Measurements from ENCODE around the gene NFAT5. TPM values are rescaled to one million over a fixed set of nuclear protein-coding genes. Genes with fewer than 3 reads are reported as not detected.

NFAT5 gene
- polyA plus RNA-seq, 2 of the 4 experiments (the other 2 are of a cell fraction), result 9.5 to 45.1 TPM

DNA sequence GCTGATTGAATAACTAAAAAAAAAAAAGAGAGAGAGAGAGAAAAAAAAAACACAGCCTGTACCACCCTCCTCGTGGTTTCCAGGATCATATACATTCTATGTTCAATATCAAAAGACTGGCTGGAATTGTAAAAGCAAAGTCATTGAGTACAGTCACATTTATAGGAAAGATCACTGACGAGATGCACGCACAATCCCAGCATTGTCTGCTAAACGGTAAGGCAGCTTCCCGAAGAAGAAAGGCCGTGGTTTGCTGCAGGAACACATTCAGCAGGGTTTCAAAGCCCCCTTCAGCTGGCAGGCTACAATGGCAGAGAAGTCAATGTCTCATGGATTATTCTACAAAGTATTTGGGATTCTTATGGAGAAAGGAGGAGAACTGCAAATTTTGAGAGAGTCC is 151.3 kb downstream of the NFAT5 start:
- DNase-seq (ENCODE audit: low read depth in 1 of 2, low spot score in 1 of 2) (no peak), ATAC-seq (no peak), FAIRE-seq (no peak)
- no peak for TF ChIP-seq NFE2L2 (conservative IDR thresholded peaks at IDR 0.05; ENCODE audit: low read length)
- no peak for TF ChIP-seq MYC (IDR thresholded peaks at IDR 0.05; ENCODE audit: borderline replicate concordance, low read length)
- TF ChIP-seq PHF8 (IDR thresholded peaks at IDR 0.05; ENCODE audit: borderline replicate concordance, low read depth), result no peak
- no peak for TF ChIP-seq BHLHE40 (IDR thresholded peaks at IDR 0.05; ENCODE audit: low read depth, low read length)
- no peak for TF ChIP-seq ZNF302 (CRISPR knock-in tag; IDR thresholded peaks at IDR 0.05)
- TF ChIP-seq, protein P1, sequence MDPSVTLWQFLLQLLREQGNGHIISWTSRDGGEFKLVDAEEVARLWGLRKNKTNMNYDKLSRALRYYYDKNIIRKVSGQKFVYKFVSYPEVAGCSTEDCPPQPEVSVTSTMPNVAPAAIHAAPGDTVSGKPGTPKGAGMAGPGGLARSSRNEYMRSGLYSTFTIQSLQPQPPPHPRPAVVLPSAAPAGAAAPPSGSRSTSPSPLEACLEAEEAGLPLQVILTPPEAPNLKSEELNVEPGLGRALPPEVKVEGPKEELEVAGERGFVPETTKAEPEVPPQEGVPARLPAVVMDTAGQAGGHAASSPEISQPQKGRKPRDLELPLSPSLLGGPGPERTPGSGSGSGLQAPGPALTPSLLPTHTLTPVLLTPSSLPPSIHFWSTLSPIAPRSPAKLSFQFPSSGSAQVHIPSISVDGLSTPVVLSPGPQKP (IDR thresholded peaks at IDR 0.05; ENCODE audit: low read depth, low read length), result no peak
- TF ChIP-seq CHD2 (IDR thresholded peaks at IDR 0.05; ENCODE audit: low read length, partially characterized antibody), result no peak
- no peak for TF ChIP-seq EHMT2 (IDR thresholded peaks at IDR 0.05; ENCODE audit: low read depth)
- TF ChIP-seq, protein P2, sequence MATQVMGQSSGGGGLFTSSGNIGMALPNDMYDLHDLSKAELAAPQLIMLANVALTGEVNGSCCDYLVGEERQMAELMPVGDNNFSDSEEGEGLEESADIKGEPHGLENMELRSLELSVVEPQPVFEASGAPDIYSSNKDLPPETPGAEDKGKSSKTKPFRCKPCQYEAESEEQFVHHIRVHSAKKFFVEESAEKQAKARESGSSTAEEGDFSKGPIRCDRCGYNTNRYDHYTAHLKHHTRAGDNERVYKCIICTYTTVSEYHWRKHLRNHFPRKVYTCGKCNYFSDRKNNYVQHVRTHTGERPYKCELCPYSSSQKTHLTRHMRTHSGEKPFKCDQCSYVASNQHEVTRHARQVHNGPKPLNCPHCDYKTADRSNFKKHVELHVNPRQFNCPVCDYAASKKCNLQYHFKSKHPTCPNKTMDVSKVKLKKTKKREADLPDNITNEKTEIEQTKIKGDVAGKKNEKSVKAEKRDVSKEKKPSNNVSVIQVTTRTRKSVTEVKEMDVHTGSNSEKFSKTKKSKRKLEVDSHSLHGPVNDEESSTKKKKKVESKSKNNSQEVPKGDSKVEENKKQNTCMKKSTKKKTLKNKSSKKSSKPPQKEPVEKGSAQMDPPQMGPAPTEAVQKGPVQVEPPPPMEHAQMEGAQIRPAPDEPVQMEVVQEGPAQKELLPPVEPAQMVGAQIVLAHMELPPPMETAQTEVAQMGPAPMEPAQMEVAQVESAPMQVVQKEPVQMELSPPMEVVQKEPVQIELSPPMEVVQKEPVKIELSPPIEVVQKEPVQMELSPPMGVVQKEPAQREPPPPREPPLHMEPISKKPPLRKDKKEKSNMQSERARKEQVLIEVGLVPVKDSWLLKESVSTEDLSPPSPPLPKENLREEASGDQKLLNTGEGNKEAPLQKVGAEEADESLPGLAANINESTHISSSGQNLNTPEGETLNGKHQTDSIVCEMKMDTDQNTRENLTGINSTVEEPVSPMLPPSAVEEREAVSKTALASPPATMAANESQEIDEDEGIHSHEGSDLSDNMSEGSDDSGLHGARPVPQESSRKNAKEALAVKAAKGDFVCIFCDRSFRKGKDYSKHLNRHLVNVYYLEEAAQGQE (IDR thresholded peaks at IDR 0.05), result no peak
- no peak for TF ChIP-seq HOXB5 (CRISPR knock-in tag; IDR thresholded peaks at IDR 0.05)
- TF ChIP-seq CBX8 (IDR thresholded peaks at IDR 0.05), result no peak
- TF ChIP-seq, protein P3, sequence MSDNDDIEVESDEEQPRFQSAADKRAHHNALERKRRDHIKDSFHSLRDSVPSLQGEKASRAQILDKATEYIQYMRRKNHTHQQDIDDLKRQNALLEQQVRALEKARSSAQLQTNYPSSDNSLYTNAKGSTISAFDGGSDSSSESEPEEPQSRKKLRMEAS (IDR thresholded peaks at IDR 0.05), result no peak
- no peak for TF ChIP-seq MAZ (IDR thresholded peaks at IDR 0.05; ENCODE audit: borderline replicate concordance, low read depth, low read length)
- TF ChIP-seq, protein P4, sequence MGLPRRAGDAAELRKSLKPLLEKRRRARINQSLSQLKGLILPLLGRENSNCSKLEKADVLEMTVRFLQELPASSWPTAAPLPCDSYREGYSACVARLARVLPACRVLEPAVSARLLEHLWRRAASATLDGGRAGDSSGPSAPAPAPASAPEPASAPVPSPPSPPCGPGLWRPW (IDR thresholded peaks at IDR 0.05), result no peak
- TF ChIP-seq, protein P5, sequence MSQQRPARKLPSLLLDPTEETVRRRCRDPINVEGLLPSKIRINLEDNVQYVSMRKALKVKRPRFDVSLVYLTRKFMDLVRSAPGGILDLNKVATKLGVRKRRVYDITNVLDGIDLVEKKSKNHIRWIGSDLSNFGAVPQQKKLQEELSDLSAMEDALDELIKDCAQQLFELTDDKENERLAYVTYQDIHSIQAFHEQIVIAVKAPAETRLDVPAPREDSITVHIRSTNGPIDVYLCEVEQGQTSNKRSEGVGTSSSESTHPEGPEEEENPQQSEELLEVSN (IDR thresholded peaks at IDR 0.05; ENCODE audit: borderline replicate concordance, low read depth), result no peak
- no peak for TF ChIP-seq HDAC2 (IDR thresholded peaks at IDR 0.05)
- TF ChIP-seq CBX2 (IDR thresholded peaks at IDR 0.05; ENCODE audit: borderline replicate concordance, low read depth), result no peak
- no peak for TF ChIP-seq EHF (CRISPR knock-in tag; IDR thresholded peaks at IDR 0.05)
- no peak for TF ChIP-seq EP300 (IDR thresholded peaks at IDR 0.05)
- Histone ChIP-seq H3K9me3 (no peaks in the 10 kb centered on the region), H3K4me1 (peaks cover 53% of the 10 kb centered on the region), H3K4me2 (no peak overlapping the region), H3K4me3 (no peak overlapping the region), H3K27ac (no peak overlapping the region)
- CTCF ChIA-PET, result interaction anchor here (0.9 to 18.6 kb wide), 2 partner anchors 9 to 39 kb away, joined by 3 to 160 read pairs; partner anchors contain the start of gene NOB1
- WGBS (ENCODE audit: missing lambda C conversion rate), result 83% methylated on average over 6 of the region's 6 CpGs
- POLR2A ChIA-PET, result interaction anchor here (1.2 to 1.5 kb wide), 2 partner anchors 9 to 38 kb away, joined by 6 to 11 read pairs; partner anchors contain the start of genes NOB1 and NQO1

DNA sequence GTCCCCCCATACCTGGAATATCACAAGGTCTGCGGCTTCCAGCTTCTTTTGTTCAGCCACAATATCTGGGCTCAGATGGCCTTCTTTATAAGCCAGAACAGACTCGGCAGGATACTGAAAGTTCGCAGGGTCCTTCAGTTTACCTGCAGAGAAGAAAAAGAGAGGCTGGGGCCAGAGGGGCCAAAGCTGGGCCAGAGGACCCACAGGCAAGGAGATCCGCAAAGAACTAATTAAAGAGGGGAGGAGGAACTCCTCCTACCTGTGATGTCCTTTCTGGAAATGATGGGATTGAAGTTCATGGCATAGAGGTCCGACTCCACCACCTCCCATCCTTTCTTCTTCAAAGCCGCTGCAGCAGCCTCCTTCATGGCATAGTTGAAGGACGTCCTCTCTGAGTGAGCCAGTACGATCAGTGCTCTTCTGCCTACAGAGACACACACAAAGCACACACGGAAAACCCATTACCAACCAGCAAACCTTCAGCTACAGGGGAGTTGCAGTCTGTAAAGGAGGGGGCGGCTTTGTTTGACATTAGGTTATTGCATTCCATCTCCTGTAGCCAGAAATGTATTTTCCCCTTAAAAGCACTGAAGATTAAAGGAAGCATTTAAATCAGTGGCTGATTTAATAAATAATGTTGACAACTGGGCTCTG is 152.5 kb downstream of the NFAT5 start:
- ATAC-seq (no peak), FAIRE-seq (no peak), DNase-seq (ENCODE audit: low read depth in 1 of 2, low spot score in 1 of 2) (no peak)
- WGBS (ENCODE audit: missing lambda C conversion rate), result 92% methylated on average over 10 of the region's 10 CpGs
- H3K4me2 ChIP-seq, result 0 out of 3 replicates have a peak overlapping the region, but pooled peaks have one; percentile 4
- TF ChIP-seq, protein P3 (IDR thresholded peaks at IDR 0.05), result no peak
- TF ChIP-seq CHD2 (IDR thresholded peaks at IDR 0.05; ENCODE audit: low read length, partially characterized antibody) (no peak), SREBF2 (IDR thresholded peaks at IDR 0.05) (no peak), PHF8 (IDR thresholded peaks at IDR 0.05; ENCODE audit: borderline replicate concordance, low read depth) (no peak), HEYL (CRISPR knock-in tag; IDR thresholded peaks at IDR 0.05) (no peak), BHLHE40 (IDR thresholded peaks at IDR 0.05; ENCODE audit: low read depth, low read length) (no peak), CHD4 (IDR thresholded peaks at IDR 0.05; ENCODE audit: borderline replicate concordance) (no peak)
- TF ChIP-seq, protein P5 (IDR thresholded peaks at IDR 0.05; ENCODE audit: borderline replicate concordance, low read depth), result no peak
- TF ChIP-seq, protein P4 (IDR thresholded peaks at IDR 0.05), result no peak
- TF ChIP-seq, protein P6, sequence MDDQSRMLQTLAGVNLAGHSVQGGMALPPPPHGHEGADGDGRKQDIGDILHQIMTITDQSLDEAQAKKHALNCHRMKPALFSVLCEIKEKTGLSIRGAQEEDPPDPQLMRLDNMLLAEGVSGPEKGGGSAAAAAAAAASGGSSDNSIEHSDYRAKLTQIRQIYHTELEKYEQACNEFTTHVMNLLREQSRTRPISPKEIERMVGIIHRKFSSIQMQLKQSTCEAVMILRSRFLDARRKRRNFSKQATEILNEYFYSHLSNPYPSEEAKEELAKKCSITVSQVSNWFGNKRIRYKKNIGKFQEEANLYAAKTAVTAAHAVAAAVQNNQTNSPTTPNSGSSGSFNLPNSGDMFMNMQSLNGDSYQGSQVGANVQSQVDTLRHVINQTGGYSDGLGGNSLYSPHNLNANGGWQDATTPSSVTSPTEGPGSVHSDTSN (IDR thresholded peaks at IDR 0.05), result no peak
- POLR2A ChIA-PET, result interaction anchor here (0.6 to 1.4 kb wide), 2 partner anchors 36 to 321 kb away, joined by 3 to 4 read pairs; partner anchors contain the start of gene NOB1
- CTCF ChIA-PET, result interaction anchor here (0.9 to 18.6 kb wide), 3 partner anchors 7 to 38 kb away, joined by 3 to 160 read pairs (median 7); partner anchors contain the start of gene NOB1
- H3K4me1 ChIP-seq, result peaks cover 52% of the 10 kb centered on the region
- no peaks in the 10 kb centered on the region for H3K9me3 ChIP-seq
- H3K27ac ChIP-seq, result 0 out of 6 replicates have a peak overlapping the region, but pooled peaks of 1 of the 2 experiments have one; percentile 23
- no peak overlapping the region for H3K4me3 ChIP-seq
